Measurements from ENCODE around the gene P2RX1. TPM values are rescaled to one million over a fixed set of nuclear protein-coding genes. Genes with fewer than 3 reads are reported as not detected.

The P2RX1 gene
- polyA plus RNA-seq, 3 donors = 22.9 to 117 (median 33.8) TPM

DNA sequence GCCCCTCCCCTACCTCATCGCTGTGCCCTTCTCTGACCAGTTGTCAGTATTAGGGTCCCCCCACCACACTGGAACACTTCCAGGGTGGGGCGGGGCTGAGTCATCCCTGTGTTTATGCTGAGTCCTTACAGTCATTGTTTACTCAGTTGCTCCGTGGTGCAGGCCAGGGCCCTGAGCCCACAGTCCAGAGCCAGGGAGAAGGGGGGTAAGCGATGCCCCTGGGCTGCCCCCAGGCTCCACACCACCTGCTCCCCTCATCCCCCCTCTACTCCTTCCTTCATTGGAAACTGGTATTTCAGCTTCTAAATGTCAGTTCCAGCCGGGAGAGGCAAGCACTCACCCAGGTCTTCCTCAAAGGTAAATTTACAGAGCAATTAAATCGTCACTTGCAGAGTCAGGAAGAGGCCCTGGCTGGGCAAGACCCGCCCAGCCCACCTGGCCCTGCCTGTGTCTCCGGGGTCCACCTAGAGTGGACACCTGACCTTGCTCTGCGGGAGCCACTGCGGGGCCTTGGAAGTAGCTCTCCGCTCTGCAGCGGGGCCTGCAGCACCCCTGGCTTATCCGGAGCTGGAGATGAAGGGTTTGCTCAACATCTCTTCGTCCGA is 43.1 kb upstream of the P2RX1 start:
- no peaks in the 10 kb centered on the region for H3K9me3 ChIP-seq (replicated peaks in 1 of 2; ENCODE audit: control insufficient read depth in 1 of 2, insufficient read depth in 1 of 2, low read length in 2 of 2)
- no peak overlapping the region for H2AFZ ChIP-seq (ENCODE audit: insufficient read depth, low read depth, low read length, poor library complexity, severe bottlenecking)
- no peak overlapping the region for H3K4me2 ChIP-seq (replicated peaks; ENCODE audit: extremely low read depth, low read length, poor library complexity, severe bottlenecking)
- no peak overlapping the region for H3K9ac ChIP-seq (ENCODE audit: insufficient read depth, low read length, poor library complexity, severe bottlenecking)
- no peak overlapping the region for H3K4me3 ChIP-seq (replicated peaks in 1 of 3; ENCODE audit: low read depth in 2 of 3, low read length in 3 of 3)
- Mint-ChIP-seq H3K27me3 (ENCODE audit: low read depth in 3 of 3) (no peaks in the 10 kb centered on the region), H3K27ac (peak overlapping the region; percentile 77 to 95 (median 85)), H3K4me1 (peaks cover 51% of the 10 kb centered on the region), H3K9me3 (no peaks in the 10 kb centered on the region), H3K4me3 (no peak overlapping the region), H3K36me3 (peaks cover 27 to 35% of the 10 kb centered on the region in 2 donors)
- H3K27me3 ChIP-seq (ENCODE audit: control insufficient read depth in 2 of 2, insufficient read depth in 2 of 2, low read length in 2 of 2) = no peaks in the 10 kb centered on the region
- WGBS (ENCODE audit: insufficient coverage) = 68% methylated on average over 12 of the region's 15 CpGs
- peak in 1 of 3 donors; percentile 36 for DNase-seq
- H3K36me3 ChIP-seq (replicated peaks in 1 of 2; ENCODE audit: control insufficient read depth in 1 of 2, insufficient read depth in 2 of 2, low read length in 2 of 2) = peaks cover 12 to 23% of the 10 kb centered on the region in 2 donors
- peak overlapping the region in 1 of 2 donors; percentile 60 for H3K27ac ChIP-seq (ENCODE audit: low read depth in 1 of 2, low read length in 2 of 2)
- H3K4me1 ChIP-seq (ENCODE audit: control insufficient read depth in 1 of 2, insufficient read depth in 2 of 2, low read length in 2 of 2) = peaks cover 40 to 52% of the 10 kb centered on the region in 2 donors
- intact Hi-C loops (cut with micrococcal nuclease) = no loop called here
- peaks cover 89% of the 10 kb centered on the region for H3K79me2 ChIP-seq (ENCODE audit: insufficient read depth, low read length)
- peaks cover 58% of the 10 kb centered on the region for H4K20me1 ChIP-seq (ENCODE audit: insufficient read depth, low read length)
- TF ChIP-seq, protein P1, sequence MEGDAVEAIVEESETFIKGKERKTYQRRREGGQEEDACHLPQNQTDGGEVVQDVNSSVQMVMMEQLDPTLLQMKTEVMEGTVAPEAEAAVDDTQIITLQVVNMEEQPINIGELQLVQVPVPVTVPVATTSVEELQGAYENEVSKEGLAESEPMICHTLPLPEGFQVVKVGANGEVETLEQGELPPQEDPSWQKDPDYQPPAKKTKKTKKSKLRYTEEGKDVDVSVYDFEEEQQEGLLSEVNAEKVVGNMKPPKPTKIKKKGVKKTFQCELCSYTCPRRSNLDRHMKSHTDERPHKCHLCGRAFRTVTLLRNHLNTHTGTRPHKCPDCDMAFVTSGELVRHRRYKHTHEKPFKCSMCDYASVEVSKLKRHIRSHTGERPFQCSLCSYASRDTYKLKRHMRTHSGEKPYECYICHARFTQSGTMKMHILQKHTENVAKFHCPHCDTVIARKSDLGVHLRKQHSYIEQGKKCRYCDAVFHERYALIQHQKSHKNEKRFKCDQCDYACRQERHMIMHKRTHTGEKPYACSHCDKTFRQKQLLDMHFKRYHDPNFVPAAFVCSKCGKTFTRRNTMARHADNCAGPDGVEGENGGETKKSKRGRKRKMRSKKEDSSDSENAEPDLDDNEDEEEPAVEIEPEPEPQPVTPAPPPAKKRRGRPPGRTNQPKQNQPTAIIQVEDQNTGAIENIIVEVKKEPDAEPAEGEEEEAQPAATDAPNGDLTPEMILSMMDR (IDR thresholded peaks at IDR 0.05) = no peak

DNA sequence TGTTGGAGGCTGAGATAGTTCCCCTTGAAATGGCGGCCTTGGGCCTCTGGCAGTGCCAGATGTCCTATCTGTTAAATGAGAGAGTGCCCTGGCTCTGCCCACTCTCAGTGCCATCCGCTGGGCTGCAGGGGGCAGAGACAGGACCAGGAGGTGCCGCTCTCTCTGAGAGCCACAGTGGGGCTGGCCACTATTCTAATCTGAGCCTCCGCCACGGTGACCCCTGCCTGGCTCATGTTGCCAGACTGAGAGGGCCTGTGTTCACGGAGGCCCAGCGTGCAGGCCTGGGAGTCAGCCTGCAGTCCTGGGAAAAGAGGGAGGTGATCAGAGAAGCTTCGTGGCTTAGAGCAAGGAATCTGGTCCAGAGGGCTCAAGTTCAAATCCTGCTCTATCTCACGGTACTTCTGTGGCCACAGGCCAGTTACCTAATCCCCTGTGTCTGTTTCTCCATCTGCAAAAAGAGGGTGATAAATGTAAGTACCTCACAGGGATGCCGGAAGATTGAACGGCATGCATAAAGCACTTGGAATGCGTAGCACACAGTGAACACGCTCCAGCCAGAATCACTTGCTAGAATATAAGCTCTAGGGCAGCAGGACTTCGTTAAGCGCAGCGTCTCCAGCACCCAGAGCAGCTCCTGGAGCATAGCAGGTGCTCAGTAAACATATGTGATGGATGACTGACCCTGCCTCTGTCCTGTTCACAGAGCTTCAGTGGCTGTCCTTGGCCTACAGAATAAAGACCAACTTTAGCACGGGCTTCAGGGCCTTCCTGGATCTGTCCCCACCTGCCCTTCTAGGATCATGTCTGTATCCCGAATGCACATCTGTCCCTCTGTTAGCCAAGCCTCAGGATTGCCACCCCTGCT is 41.7 kb upstream of the P2RX1 start:
- Histone ChIP-seq H2AFZ (ENCODE audit: insufficient read depth, low read depth, low read length, poor library complexity, severe bottlenecking) (no peak overlapping the region), H3K79me2 (ENCODE audit: insufficient read depth, low read length) (peaks cover 84% of the 10 kb centered on the region), H3K9ac (ENCODE audit: insufficient read depth, low read length, poor library complexity, severe bottlenecking) (no peak overlapping the region), H3K4me3 (replicated peaks in 1 of 3; ENCODE audit: low read depth in 2 of 3, low read length in 3 of 3) (no peak overlapping the region), H3K9me3 (replicated peaks in 1 of 2; ENCODE audit: control insufficient read depth in 1 of 2, insufficient read depth in 1 of 2, low read length in 2 of 2) (no peaks in the 10 kb centered on the region), H3K36me3 (replicated peaks in 1 of 2; ENCODE audit: control insufficient read depth in 1 of 2, insufficient read depth in 2 of 2, low read length in 2 of 2) (peaks cover 12 to 34% of the 10 kb centered on the region in 2 donors), H3K4me1 (ENCODE audit: control insufficient read depth in 1 of 2, insufficient read depth in 2 of 2, low read length in 2 of 2) (peaks cover 32 to 40% of the 10 kb centered on the region in 2 donors), H3K4me2 (replicated peaks; ENCODE audit: extremely low read depth, low read length, poor library complexity, severe bottlenecking) (no peak overlapping the region), H3K27me3 (ENCODE audit: control insufficient read depth in 2 of 2, insufficient read depth in 2 of 2, low read length in 2 of 2) (no peaks in the 10 kb centered on the region), H4K20me1 (ENCODE audit: insufficient read depth, low read length) (peaks cover 64% of the 10 kb centered on the region), H3K27ac (ENCODE audit: low read depth in 1 of 2, low read length in 2 of 2) (peak overlapping the region in 1 of 2 donors; percentile 28)
- Mint-ChIP-seq H3K27ac (peak overlapping the region in 5 of 7 donors; percentile 13 to 81 (median 50)), H3K4me3 (no peak overlapping the region), H3K4me1 (peaks cover 46% of the 10 kb centered on the region), H3K27me3 (ENCODE audit: low read depth in 3 of 3) (no peaks in the 10 kb centered on the region), H3K9me3 (no peaks in the 10 kb centered on the region), H3K36me3 (peaks cover 35 to 37% of the 10 kb centered on the region in 2 donors)
- no peak for DNase-seq
- TF ChIP-seq, protein P1 (IDR thresholded peaks at IDR 0.05) = no peak
- intact Hi-C loops (cut with micrococcal nuclease) = no loop called here
- 91% methylated on average over 17 of the region's 18 CpGs for WGBS (ENCODE audit: insufficient coverage)

Measured in CD14-positive monocyte (primary cell).